ENCODE data around the gene TBR1.

Gene TBR1

GRCh38 chr2:161418715-161419637 lies 2.9 kb downstream of the TBR1 start:
- no peak for DNase-seq (ENCODE audit: insufficient read length, low spot score)
- TF ChIP-seq CTCF (IDR thresholded peaks at IDR 0.05; ENCODE audit: insufficient read depth, missing control alignments): no peak
- no peak for FAIRE-seq

DNA sequence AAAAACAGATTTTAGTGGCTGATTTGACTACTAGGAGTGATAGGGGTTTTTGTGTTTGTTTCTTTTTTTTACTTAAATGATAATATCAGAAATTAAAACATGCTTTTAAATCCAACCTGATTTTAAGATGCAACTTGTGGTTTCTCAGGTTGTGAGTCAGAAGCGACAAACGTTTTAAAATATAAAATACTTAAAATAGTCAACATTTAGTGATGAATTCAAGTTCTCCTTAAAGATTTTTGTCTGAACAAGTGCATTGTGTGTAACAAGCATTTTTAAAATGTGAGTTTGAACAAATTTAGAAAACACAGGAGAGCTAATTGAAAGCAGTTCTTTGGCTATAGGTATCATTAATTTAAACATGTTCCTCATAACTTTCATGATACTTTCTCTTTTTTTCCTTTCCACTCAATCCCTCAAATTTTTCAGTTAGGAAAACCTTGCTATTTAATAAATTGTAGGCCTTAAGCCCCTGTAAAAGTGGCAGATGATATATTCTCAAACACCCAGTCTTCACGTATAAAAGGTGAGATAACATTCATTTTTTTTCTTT lies 3.6 kb downstream of the TBR1 start:
- no peak for TF ChIP-seq CTCF (IDR thresholded peaks at IDR 0.05; ENCODE audit: insufficient read depth, missing control alignments)
- no peak for FAIRE-seq
- no peak for DNase-seq (ENCODE audit: insufficient read length, low spot score)

DNA sequence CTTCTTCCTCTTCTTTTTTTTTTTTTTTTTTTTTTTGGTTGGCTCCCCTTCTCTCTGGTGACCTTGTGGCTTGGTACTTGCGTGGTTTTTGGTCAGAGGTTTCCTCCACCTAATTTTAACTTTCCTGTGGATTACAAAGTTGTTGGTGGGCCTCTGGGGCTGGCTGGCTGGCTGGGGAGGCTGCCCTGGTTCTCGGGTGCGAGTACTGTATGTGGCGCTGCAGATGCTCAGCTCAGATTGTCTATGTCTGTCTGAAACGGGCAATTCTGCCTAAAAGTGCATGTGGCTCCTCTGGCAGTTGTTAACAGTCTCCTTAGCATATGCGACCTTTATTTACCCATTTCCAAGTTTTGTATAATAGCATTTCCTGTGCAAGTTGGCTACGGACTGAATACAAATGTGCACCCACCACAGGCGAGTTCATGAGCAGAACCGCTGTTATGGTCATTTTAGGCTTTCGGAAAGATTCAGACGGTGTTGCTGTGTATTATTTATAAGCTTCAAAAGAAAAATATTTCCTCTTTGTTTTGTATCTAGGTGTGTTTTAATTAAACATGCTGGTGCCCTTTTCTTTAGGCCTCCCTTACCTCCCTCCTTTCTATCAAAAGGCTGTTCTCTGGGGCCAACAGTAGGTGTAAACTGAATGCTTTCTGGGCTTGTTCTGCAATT lies 4.4 kb downstream of the TBR1 start:
- FAIRE-seq (no peak), DNase-seq (ENCODE audit: insufficient read length, low spot score) (no peak)
- TF ChIP-seq CTCF (IDR thresholded peaks at IDR 0.05; ENCODE audit: insufficient read depth, missing control alignments): no peak

DNA sequence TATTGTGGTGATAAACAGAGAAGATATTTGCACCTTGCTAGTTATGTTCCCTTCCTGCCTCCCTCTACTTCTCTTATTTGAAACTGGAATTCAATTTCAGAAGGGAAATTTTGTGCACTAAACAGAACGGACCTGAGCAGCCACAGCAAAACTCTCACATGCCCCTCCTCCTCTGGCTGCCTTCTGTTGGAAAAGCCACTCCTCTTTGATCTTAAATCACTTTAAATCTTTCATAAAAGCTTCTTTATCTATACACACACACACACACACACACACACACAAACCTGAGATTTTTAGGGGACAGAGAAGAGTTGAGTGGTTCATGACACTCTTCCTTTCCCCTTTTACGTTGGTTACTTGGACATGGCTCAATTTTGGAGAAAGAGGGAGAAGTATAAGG lies 5.6 kb downstream of the TBR1 start:
- FAIRE-seq: no peak
- no peak for TF ChIP-seq CTCF (IDR thresholded peaks at IDR 0.05; ENCODE audit: insufficient read depth, missing control alignments)

GRCh38 chr2:161422816-161423403 lies 6.8 kb downstream of the TBR1 start:
- no peak for DNase-seq (ENCODE audit: insufficient read length, low spot score)
- no peak for FAIRE-seq
- no peak for TF ChIP-seq CTCF (IDR thresholded peaks at IDR 0.05; ENCODE audit: insufficient read depth, missing control alignments)

More for the DNA sequence above, 5.6 kb downstream of the TBR1 start:
- no peak for DNase-seq (ENCODE audit: insufficient read length, low spot score)

- no peak for TF ChIP-seq CTCF (IDR thresholded peaks at IDR 0.05; ENCODE audit: insufficient read depth, missing control alignments)
- FAIRE-seq: no peak
- DNase-seq (ENCODE audit: insufficient read length, low spot score): no peak
Measured at GRCh38 chr2:161423421-161424393, 7.6 kb downstream of the TBR1 start.

All from D721Med (cell line).